Stimulated activated naive CD4-positive, alpha-beta T cell treated with Interleukin-2 at 50 U/mL for 16 hours (primary cell): Measurements from ENCODE around the gene NFIA.
"Not testable (repeated sequence)": the region's sequence is repeated elsewhere in the genome, so short reads cannot be mapped to it uniquely, and the experiment has no call there.

Experiments
- DNase-seq: peaks from one replicate; lab custom pipeline; 2025; lab: John Stamatoyannopoulos, UW

The NFIA gene

DNA sequence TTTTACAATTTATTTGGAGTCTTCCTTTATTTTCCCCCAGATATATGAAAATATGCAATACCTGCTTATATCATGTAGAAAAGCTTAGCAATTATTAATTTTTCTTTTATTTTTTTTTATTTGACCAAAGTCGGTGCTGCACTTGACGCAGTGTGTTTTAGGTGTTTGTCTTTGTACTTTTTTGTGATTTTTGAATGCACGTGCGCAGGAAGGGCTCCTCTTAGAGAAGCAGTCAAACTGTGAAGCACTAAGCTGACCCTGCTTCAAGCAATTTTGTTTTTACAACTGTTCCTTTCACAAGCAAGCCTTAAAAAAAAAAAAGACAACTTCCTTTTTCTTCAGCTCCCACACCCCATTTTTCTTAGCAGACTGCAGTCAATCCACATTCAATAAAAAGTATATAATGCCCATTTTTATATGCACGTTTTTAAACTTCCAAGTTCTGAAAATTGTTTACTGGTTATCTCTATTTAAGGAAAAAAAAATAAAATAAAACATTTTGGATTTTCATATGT lies 375.2 kb downstream of the NFIA start:
- DNase-seq = no peak

DNA sequence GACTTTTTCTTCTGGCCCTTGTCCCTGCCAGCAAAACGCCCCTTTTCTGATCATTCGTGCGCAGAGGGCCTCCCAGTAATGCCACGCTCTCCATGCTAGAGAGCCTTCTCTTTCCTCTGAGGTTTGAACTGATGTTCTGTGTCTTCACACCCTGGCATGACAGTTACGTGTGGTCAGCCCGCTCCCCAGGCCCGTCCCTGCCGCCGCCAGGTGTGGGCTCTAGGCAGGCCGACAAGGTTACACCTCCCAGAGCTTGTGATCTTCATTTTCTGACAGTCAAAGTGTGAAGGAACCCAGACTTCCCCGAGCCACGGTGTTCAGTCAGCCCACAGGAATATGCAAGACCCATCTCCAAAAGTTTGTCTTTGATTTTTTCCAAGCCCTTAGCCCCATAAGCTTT lies 377.0 kb downstream of the NFIA start:
- DNase-seq = no peak

DNA sequence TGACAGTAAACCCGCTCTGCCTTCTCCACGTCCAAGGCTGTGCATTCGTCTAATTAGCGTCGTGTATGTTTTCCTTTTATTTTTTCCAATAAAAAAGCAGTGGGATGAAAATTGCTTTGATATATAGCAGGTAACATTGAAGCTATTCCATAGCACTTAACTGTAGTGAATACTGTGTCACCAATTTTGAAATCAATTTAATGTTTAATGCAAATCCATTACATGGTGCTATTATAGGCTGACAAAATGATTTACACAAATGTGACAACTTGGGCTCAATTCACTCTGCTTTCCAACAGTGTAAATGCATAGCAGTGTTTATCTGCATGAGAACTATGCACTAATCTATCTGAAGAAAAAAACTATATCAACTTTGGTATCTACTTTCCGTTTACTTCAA lies 377.8 kb downstream of the NFIA start:
- DNase-seq = no peak

DNA sequence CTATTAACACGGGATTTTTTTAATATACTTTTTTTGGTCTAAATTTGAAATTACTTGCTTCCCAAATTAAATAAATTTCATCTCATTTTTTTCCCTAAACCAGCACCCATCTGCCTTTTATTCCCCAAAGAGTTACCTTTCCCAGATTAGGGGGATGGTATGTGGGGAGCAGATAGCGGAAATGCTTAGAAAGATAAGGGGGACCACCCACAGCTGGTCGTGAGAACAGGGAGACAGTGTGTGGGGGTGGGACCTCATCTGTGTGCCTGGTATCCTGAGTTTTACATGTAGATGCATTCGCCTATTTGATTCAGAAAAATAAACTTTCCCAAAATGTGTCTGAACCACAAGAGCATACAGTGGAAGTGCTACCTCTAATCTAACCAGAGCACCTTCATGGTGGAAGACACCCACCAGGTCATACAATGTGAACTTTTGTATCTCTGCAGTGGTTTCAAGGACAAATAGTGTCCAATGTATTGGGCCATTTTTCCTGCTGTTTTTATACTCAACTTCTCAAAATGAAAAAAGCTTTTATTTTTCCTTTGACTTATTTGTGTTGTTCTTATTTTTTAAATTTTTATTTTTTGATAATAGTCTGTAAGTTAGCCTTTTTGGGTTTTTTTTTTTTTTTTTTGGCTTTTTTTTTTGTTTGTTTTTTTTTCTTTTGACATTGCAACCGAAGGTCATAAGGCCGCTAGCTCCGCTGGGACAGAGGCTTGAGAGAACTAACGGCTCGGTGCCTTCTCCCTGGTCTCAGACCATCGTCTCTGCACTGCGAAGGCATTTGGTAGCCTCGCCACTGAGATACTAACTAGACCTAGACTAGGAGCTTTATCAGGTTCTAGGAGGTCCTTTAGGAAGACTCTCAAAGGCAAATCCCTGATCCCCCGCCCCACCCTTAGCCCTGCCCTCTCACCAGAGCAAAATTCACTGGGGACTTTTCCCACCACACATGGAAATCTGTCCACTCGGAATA lies 379.3 kb downstream of the NFIA start:
- DNase-seq = no peak

DNA sequence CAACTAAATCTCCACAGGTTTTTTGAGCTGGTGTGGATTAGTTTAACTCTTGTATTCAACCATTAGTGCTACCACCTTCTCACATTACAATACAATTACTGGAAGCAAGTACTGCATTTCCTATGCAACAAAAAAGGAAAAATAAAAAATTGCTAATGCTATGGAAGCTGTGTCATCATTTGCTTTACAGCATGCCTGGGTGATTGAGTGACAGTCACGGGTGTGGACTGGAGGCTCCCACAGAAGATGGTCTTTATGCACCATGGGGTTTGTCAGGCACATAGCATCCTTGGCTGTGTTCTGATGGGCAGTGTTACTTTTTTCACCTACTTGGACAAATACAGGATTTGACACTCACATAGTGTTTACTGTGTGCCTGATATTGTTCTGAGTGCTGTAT lies 380.3 kb downstream of the NFIA start:
- DNase-seq = no peak

DNA sequence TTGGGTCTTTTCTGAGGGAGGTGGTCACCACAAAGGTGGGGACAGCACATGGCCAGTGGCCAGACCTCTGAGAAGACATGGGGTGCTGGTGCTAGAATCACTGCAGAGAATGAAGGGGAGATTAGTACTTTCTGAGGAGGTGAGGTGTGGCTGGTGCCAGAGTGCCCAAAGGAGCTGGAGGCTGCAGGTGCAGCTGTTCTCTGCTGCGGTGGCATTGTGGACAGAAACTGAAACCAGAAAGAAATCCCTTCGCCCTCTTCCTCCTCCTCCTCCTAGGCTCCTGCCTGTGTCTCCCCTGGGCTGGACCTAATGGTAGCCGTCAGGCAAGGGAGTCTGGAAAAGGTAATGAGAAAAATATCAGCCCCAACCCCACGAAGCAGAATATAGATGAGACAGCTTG lies 380.9 kb downstream of the NFIA start:
- no peak for DNase-seq

DNA sequence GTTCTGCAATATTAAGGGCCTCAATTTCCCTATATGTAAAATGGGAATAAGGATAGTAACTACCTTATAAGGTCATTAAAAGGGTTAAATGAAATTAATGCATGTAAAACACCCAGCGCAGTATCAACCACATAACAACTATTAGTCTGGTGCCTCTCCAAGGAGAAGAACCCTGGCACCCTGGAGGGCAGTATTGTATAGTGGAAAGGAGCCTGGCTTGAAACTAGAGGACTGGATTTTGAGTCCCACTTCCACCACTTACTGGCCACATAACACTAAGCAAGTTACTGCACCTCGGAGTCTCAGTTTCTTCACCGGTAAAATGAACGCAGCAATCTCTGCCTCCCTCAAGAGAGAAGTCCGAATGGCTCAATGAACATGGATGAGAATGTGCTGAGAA lies 385.5 kb downstream of the NFIA start:
- DNase-seq = not testable (repeated sequence)

DNA sequence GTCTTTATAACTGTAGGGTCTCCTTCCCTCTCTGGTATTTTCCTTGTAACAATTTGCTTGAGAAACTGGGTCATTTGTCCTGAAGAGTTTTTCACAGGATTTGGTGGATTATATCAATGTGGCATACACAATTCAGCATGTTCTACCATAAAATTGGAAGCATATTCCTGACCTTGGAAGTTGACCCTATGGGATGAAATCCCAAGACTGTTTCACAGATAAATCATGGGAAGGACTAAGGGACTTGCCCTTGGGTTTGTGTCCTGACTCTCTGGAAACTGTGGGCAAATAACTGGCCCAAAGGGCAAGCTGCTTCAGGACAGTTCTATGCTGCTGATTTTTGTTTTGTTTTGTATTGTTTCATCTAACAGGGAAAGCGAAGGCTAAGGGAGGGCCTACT lies 387.0 kb downstream of the NFIA start:
- DNase-seq = no peak

DNA sequence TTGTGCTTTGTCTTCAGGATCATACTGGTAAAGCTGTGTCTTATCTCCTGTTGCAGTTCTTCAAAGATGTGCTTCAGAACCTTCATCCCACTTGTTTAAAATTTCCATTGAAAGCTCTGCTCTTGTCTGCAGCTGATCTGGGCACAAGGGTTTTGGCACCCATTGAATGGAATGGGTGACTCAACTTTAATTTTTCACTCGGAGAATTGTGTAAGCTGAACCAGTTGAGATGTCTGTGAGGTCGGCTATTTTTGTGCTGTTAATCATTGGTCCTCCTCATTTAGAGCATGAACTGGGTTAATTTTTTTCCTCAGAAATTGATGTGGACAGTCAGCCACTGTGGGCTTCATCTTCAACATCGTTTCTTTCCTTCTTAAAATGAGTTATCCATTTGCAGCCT lies 390.5 kb downstream of the NFIA start:
- DNase-seq = no peak

DNA sequence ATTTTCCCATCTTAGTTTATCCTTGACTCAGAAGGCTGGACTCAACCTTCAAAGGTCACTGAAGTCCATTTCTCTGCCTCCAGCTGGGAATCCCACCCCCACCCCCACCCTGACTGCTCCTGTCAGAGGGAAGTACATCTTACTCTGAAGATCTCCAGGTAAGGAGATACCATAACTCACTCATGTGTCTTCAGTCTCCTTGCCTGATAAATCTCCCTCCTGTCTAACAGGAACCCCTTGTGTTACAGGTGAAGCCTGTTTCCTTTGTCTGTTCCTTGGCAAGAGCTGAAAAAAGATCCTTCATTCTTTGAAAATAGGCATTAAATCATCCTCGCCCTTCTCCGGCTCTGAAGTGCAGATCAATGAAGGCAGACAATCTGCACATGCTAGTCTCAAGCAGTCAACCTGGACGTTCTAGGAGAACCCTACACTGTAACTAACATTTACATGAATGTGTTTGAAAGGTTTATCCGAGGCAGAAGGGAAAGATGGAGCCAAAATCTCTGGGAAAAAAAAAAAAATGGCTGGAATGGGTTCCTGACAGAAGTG lies 392.0 kb downstream of the NFIA start:
- no peak for DNase-seq

DNA sequence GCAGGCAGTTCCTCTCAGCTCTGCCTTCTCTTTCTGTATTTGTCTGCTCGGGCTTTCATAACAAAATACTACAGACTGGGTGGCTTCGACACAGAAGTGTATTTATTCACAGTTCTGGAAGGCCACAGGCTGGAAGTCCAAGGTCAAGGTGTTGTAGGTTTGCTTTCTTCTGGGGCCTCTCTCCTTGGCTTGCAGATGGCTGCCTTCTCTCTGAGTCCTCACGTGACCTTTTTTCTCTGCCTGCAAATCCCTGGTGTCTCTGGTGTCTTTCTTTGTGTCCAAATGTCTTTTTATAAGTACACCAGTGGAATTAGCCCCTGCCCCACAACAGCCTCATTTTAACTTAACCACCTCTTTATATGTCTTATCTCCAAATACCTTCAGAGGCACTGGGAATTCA lies 392.6 kb downstream of the NFIA start:
- no peak for DNase-seq

DNA sequence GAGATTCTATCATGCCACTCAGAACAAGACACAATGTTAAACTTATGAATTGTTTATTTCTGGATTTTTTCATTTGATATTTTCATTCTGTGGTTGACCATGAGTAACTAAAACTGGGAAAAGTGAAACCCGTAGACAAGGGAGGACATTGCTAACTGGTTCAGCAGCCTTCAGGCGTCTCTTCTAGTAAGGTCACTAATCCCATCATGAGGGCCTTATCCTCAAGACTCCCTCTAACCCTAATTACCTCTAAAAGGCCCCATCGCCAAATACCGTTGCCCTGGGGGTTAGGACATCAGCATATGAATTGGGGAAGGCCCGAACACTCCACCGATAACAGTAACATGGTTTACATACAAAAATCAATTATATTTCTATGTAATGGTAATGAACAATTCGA lies 394.9 kb downstream of the NFIA start:
- no peak for DNase-seq

DNA sequence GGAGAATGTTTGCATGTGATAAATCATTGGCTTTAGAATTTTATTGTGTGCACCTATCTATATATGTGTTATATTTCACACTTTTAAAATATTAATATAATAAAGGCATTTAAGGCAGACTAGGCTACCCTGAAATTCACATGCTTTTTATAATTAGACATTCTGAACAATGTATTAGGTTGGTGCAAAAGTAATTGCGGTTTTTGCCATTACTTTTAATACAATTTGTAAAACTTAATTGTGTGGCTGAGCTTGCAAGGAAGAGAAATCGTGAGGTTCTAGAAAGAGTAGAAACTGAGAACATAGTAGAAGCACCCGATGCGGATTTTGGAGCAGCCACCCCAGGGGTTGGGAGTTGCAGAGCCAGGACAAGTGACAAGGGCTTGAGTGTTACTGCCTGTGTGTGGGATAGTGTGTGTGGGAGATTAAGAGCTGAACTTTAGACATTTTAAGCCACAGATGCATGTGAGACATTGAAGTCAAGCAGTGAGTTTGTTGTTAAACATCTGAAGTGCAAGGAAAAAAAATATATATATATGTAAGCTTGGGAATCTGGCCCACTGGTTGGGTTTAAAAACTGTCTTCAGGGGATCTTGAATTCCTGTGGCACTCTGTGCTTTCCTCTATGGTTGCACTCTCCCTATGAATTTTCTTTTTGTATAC lies 398.0 kb downstream of the NFIA start:
- DNase-seq = no peak

DNA sequence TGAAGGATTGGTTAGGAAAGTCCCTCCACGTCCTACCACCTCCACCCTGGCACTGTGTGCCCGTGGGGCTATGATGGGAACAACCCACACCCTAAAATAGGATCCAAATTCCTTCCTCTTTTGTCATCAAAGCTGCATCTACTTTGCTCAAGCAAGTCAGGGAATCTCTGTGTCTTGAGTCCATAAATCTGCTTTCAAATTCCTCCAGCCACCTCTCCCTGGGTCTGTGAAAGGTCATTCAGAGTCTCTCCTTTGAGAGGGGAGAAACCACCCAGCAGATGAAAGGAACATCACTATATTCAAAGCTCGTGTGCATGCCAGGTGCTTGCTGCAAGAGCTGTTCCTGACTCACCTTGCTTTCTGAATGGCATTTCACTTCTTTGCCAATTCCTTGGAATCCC lies 399.0 kb downstream of the NFIA start:
- no peak for DNase-seq

DNA sequence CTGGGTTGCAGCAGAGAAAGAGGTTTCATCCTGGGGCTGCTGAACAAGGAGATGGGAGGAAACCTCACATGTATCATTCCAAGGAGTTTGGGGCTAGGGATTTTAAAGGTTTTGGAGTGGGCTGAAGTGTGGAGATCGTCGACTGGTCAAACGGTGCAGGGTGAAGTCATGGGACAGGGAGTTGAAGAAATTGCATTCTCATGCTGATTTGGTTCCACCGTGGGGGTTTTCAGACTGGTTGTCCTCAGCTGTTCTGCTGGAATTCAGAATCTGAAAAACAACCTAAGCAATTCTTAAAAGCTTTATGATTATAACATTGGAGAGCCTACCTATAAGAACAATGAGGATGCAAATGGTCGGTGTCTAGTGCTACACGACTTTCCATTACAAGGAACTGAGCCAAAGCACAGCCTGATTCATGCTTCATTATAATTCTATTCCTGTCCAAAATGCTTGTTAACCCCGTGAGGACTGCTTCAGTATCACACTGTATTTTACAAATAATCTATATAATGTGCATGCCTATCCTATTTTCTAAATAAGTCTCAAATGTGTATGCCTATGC lies 399.9 kb downstream of the NFIA start:
- DNase-seq = no peak

DNA sequence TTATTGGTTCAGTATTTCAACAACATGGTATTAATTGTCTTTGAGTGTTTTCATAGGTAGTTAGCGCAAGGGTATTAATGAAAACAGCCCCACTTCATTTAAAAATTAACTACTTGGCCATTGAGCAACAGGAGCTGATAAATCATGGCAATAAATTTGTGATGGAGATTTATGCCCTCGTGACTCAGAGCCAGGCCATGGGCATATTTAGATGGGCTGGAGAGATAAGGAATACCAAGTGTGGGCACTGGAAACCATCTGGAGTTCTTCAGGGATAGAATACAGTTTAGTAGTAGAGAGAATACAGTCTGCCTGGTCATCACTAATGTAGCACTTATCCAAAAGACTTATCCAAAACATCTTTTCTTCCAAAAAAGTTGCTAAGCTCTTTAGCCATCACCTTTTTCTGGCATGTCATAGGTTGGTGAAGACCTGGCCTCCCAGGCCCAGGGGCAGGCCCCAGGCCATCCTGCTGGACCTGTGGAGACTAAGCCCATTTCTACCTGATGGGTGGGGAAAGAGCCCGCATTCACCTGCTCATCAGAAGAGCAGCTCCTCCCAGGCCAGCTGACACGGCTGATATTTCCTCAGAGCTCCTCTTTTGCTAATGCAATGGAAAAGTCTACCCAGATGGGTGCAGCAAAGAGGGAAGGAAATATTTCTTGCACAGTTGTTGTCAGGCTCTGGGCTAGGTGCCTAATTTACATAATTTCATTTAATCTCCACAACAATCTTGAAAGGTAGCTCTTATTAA lies 404.6 kb downstream of the NFIA start:
- no peak for DNase-seq

DNA sequence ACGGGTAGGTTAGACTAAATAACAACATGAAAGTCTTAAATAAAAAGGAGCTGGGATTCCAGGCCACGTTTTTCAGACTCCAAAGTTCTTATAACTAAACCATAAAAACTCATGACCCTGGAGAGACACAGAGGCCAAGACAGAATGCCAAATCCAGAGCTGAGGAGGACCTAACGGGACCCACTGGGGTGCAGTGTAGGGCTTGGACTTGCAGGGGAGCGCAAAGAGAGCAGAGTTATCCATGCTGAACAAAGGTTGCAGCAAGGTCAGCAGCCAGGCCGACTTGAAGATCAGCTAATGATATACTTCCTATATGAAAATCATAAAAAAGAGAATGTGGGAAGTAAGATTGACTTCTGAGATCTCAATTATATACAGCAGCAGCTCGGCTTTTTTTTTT lies 405.4 kb downstream of the NFIA start:
- DNase-seq = no peak

DNA sequence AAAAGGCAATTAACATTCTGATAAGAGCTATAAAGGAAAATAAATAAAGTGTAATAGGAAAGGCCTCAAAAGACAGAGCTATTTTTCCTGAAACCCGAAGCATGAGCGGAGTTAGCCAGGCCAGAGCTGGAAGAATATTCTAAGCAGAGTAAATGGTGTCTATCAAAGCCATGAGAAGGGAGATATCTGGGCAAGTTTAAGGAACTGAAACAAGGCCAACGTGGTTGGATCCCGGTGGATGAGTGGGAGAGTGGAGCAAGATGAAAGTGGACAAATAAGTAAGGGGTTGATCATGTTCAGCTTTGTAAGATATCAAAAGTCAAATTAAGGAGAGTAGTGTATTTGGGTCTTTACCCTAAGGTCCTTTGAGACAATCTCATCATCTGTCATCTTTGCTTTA lies 408.6 kb downstream of the NFIA start:
- DNase-seq = no peak

DNA sequence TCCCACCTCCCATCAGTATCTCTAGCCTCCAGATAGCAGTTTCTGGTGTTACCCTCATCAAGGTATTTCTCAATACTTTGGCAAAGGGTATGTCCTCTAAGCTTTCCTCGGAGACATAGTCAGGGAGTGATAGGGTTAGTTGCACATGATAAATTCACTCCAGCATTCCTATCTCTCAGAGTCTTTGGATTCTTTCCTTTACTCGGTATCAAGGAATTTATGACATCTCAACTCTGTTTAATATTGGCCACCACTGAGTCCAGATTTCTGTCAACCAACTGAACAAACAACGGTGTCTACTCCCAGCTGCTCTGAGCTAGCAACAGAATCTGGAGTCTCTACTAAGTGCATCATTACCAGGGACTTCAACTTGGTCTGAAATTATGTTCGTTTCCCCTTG lies 409.1 kb downstream of the NFIA start:
- no peak for DNase-seq

DNA sequence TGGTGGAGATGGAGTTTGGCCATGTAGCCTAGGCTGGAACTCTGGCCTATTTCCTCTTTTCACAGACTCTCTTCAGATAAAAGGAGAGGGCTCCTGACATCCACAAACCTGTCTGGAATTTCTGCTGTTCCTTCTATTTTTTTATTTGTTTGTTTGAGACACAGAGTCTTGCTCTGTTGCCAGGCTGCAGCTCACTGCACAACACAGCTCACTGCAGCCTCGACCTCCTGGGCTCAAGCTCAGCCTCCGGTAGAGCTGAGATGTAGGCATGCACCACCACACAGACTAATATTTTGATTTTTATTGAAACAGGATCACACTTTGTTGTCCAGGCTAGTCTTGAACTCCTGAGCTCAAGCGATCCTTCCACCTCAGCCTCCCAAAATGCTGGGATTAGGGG lies 411.6 kb downstream of the NFIA start:
- DNase-seq = no peak

DNA sequence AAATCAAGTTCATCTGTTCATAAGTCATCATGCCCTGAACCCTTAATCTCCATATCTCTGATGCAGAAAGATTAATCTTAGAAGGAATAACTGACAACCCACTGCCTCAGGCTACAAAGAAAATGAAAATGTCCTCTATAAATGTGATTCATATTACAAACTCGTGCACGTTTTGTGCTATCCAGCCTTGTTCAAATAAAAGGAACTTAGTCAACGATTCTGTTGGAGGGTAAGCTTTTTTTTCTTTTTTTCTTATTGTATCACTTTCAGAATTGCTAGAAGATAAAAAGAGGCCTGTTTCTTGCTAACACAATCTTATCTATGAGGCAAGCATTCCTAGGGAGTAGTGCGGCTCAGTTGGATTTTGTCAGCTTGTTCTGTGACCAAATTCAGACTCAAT lies 414.1 kb downstream of the NFIA start:
- no peak for DNase-seq

DNA sequence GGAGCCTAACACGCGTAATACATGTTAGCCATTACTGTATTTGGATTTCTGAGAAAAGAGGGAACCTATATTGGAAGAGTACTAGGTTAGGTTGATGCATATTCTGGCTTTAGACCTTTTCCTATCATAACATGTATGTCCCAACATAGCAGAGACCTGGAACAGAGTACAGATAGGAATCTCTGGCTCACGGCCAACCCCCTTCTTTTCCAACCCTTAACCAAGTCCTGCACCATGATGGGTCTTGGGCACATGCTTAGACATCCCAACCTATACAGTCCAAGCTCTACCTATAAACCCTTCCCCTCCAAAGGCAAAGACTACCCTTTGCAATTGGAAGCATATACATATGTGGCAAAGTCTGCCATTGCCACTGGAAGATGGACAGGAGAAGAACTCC lies 414.7 kb downstream of the NFIA start:
- no peak for DNase-seq
